K562 (cell line): ENCODE results near the gene TYW5. TPM values are rescaled to one million over a fixed set of nuclear protein-coding genes. Genes with fewer than 3 reads are reported as not detected.

Experiments used
- ATAC-seq: fragments of 200-7000 bp; cut with Tn5 transposase; 3 replicates; pipeline ENCODE4 v1.9.1; 2020; ENCODE audit warnings: moderate library complexity
- BruUV-seq: library from RNA; stranded (reverse); fragments of 400-500 nt; replicated peaks from 2 replicates; lab custom pipeline; 2021; lab: Mats Ljungman, UMichigan
- CTCF ChIA-PET: fragments of 300-600 bp; formaldehyde crosslinking; extraction: SDS; loops from one replicate; lab custom pipeline; 2021; ENCODE audit warnings: low intra/inter-chr PET ratio; lab: Yijun Ruan, JAX
- POLR2A ChIA-PET: fragments of 300-600, 350-650 bp; sonication (Branson Sonifier 250); formaldehyde crosslinking; extraction: SDS; loops from one replicate; lab custom pipeline; 2021; ENCODE audit warnings: antibody characterized with exemption, inconsistent platforms; lab: Yijun Ruan, JAX
- DNase-seq, 4 experiments: peaks; one replicate each; pipeline versions ENCODE4 v3.0.0 to v3.0.0-alpha.2; 2011 to 2018; ENCODE audit warnings: low spot score in 3 of 4, mixed read lengths in 3 of 4; ENCODE audit errors: extremely low read depth in 1 of 4
- FAIRE-seq: peaks from 2 replicates; lab custom pipeline; 2011; peaks lifted over from hg19 to GRCh38; lab: Jason Lieb, UNC
- H2AFZ ChIP-seq: 2 replicates; pipeline ENCODE4 v1.6.0; 2011; ENCODE audit warnings: low read depth, low read length, control low read depth, inconsistent platforms
- H3K27ac ChIP-seq: fragments of 200-600 bp; 3 replicates; pipeline ENCODE4 v1.8.0; 2011; ENCODE audit warnings: low read depth, mild to moderate bottlenecking, control low read depth, inconsistent platforms, low read length, moderate library complexity, mixed read lengths; ENCODE audit errors: extremely low read depth
- H3K27me3 ChIP-seq, 2 experiments: fragments of 300-600 bp in 1 of 2; 2 replicates in 1 of 2; 3 replicates in 1 of 2; pipeline versions ENCODE4 v1.6.0 to v1.8.0; 2011; ENCODE audit warnings: inconsistent platforms in 2 of 2, low read length in 2 of 2, mild to moderate bottlenecking in 1 of 2, mixed read lengths in 1 of 2, moderate library complexity in 1 of 2; ENCODE audit not compliant: control insufficient read depth in 2 of 2, insufficient read depth in 2 of 2
- H3K36me3 ChIP-seq: fragments of 300-600 bp; 3 replicates; pipeline ENCODE4 v1.8.0; 2011; ENCODE audit warnings: mild to moderate bottlenecking, low read length, inconsistent platforms; ENCODE audit not compliant: control insufficient read depth, insufficient read depth
- H3K4me1 ChIP-seq, 2 experiments: fragments of 200-600 bp in 1 of 2; replicated peaks in 1 of 2; 2 replicates in 1 of 2; 3 replicates in 1 of 2; pipeline versions ENCODE4 v1.5.1 to v1.8.0; 2011; ENCODE audit warnings: inconsistent platforms in 2 of 2, low read length in 2 of 2, mild to moderate bottlenecking in 1 of 2, mixed read lengths in 1 of 2, moderate library complexity in 1 of 2; ENCODE audit not compliant: control insufficient read depth in 2 of 2, insufficient read depth in 2 of 2
- H3K4me2 ChIP-seq: 2 replicates; pipeline ENCODE4 v1.6.1; 2011; ENCODE audit warnings: low read length, control low read depth, inconsistent platforms, mixed read lengths; ENCODE audit not compliant: insufficient read depth
- H3K4me3 ChIP-seq: fragments of 200-600 bp; sonication (generic), shearing (Covaris generic); 2 replicates; pipeline ENCODE4 v1.5.1; 2016; ENCODE audit warnings: control low read depth, inconsistent platforms
- H3K79me2 ChIP-seq: fragments of 200-600 bp; 3 replicates; pipeline ENCODE4 v1.8.0; 2011; ENCODE audit warnings: low read length, inconsistent platforms; ENCODE audit not compliant: control insufficient read depth, insufficient read depth
- H3K9ac ChIP-seq, 2 experiments: 2 replicates each; pipeline versions ENCODE4 v1.6.0 to v1.6.1; 2011; ENCODE audit warnings: low read depth in 2 of 2, low read length in 2 of 2, control low read depth in 1 of 2, inconsistent platforms in 1 of 2, mild to moderate bottlenecking in 1 of 2, mixed read lengths in 1 of 2; ENCODE audit not compliant: insufficient read depth in 1 of 2
- H3K9me1 ChIP-seq: one replicate; pipeline ENCODE4 v1.6.0; 2011; ENCODE audit warnings: inconsistent platforms, mild to moderate bottlenecking, low read length, moderate library complexity; ENCODE audit not compliant: control insufficient read depth, insufficient read depth
- H3K9me3 ChIP-seq: replicated peaks from 2 replicates; pipeline ENCODE4 v1.5.1; 2011; ENCODE audit warnings: low read depth, low read length, inconsistent platforms; ENCODE audit not compliant: control insufficient read depth, insufficient read depth
- H4K20me1 ChIP-seq: replicated peaks from 2 replicates; pipeline ENCODE4 v1.6.1; 2011; ENCODE audit warnings: low read length, inconsistent platforms, mixed read lengths; ENCODE audit not compliant: control insufficient read depth, insufficient read depth
- E2F3 ChIP-seq: fragments of 250-450 bp; sonication (Bioruptor Pico); IDR thresholded peaks from 2 replicates; pipeline ENCODE4 v1.4.0; 2020; ENCODE audit warnings: mild to moderate bottlenecking
- EHMT2 ChIP-seq: fragments of 450-650 bp; IDR thresholded peaks from 2 replicates; pipeline ENCODE4 v1.6.1; 2018; ENCODE audit warnings: antibody characterized with exemption
- JUND ChIP-seq, 2 experiments: IDR thresholded peaks; 2 replicates in 1 of 2; 3 replicates in 1 of 2; pipeline ENCODE4 v1.6.1; 2011; ENCODE audit warnings: borderline replicate concordance in 2 of 2, low read depth in 2 of 2, low read length in 2 of 2, improper control_type of control experiment in 1 of 2, missing biosample characterization in 1 of 2, missing genetic modification characterization in 1 of 2, missing genetic modification reagents in 1 of 2
- MAX ChIP-seq: sonication (generic); formaldehyde crosslinking; IDR thresholded peaks from 2 replicates; pipeline ENCODE4 v1.9.0; 2022; ENCODE audit warnings: mild to moderate bottlenecking, missing genetic modification reagents
- MEIS2 ChIP-seq: fragments of 450-650 bp; IDR thresholded peaks from 2 replicates; pipeline ENCODE4 v1.6.1; 2014; ENCODE audit warnings: mild to moderate bottlenecking; ENCODE audit not compliant: partially characterized antibody
- MLLT1 ChIP-seq, 2 experiments: fragments of 450-650 bp; IDR thresholded peaks; 2 replicates each; pipeline ENCODE4 v1.6.1; 2016
- NR0B1 ChIP-seq: fragments of 450-650 bp; IDR thresholded peaks from one replicate; pipeline ENCODE4 v1.6.1; 2018; ENCODE audit warnings: mild to moderate bottlenecking, moderate library complexity; ENCODE audit not compliant: partially characterized antibody
- PCBP1 ChIP-seq: fragments of 200-400 bp; formaldehyde crosslinking; IDR thresholded peaks from 2 replicates; pipeline ENCODE4 v1.6.1; 2018; ENCODE audit warnings: mild to moderate bottlenecking, low read depth, low read length; ENCODE audit not compliant: poor library complexity, severe bottlenecking
- PTBP1 ChIP-seq: fragments of 200-400 bp; formaldehyde crosslinking; IDR thresholded peaks from 2 replicates; pipeline ENCODE4 v1.6.1; 2017; ENCODE audit warnings: low read depth, low read length
- SMAD3 ChIP-seq: fragments of 450-650 bp; formaldehyde crosslinking; conservative IDR thresholded peaks from 2 replicates; pipeline ENCODE4 v1.4.0; 2020; ENCODE audit warnings: mild to moderate bottlenecking
- SNIP1 ChIP-seq: fragments of 450-650 bp; IDR thresholded peaks from 2 replicates; pipeline ENCODE4 v1.7.1; 2017; ENCODE audit warnings: low read depth, mild to moderate bottlenecking
- ZNF253 ChIP-seq: fragments of 250-450 bp; sonication (Bioruptor Pico); conservative IDR thresholded peaks from 2 replicates; pipeline ENCODE4 v1.6.1; 2021; ENCODE audit warnings: mild to moderate bottlenecking
- ZNF57 ChIP-seq: fragments of 450-650 bp; formaldehyde crosslinking; IDR thresholded peaks from 2 replicates; pipeline ENCODE4 v1.4.0; 2020; ENCODE audit warnings: mild to moderate bottlenecking, moderate library complexity
- ZNF699 ChIP-seq: fragments of 250-450 bp; sonication (Bioruptor Pico); IDR thresholded peaks from 2 replicates; pipeline ENCODE4 v1.8.0; 2021; ENCODE audit warnings: mild to moderate bottlenecking, moderate library complexity; ENCODE audit not compliant: insufficient replicate concordance
- WGBS: fragments of 100-300 bp; shearing (Covaris generic); methylation state at CpG from one replicate; pipeline ENCODE4 v1.1.6; 2016; ENCODE audit warnings: low coverage, mixed read lengths; ENCODE audit not compliant: insufficient coverage; ENCODE audit errors: missing lambda C conversion rate; 5-methylcytosine and 5-hydroxymethylcytosine counted together
- in situ Hi-C: fragments of 300-500 bp; cut with MboI; formaldehyde crosslinking; loops from 4 replicates; pipeline ENCODE4 v1.15.0; 2018; ENCODE audit warnings: inconsistent platforms, mixed read lengths
- intact Hi-C: fragments of 100-400 bp; cut with micrococcal nuclease; formaldehyde crosslinking; loops from 2 replicates; pipeline ENCODE4 v1.14.2; 2022
- polyA plus RNA-seq, 8 experiments: library from polyadenylated mRNA; depleted of rRNA in 4 of 8; stranded (reverse) in 5 of 8; unstranded in 3 of 8; fragments of >200 nt; fragmentation: Nextera tagmentation in 2 of 8; fragmentation: Illumina TruSeq in 1 of 8; extraction: Ambion mirVana in 2 of 8; extraction: Trizol in 1 of 8; gene quantifications; 2 replicates each; pipeline versions ENCODE4 v1.2.1 to v1.2.3, GENCODE V29; 2011 to 2014; ENCODE audit warnings: inconsistent platforms in 1 of 8, missing spikeins in 1 of 8
- total RNA-seq, 7 experiments: library from RNA; depleted of rRNA in 6 of 7; stranded (reverse); fragments of >200 nt in 6 of 7; fragmentation: Illumina TruSeq in 2 of 7; extraction: Trizol in 2 of 7; gene quantifications; 2 replicates each; pipeline versions ENCODE4 v1.2.1 to v1.2.3, GENCODE V29; 2011 to 2021; ENCODE audit warnings: low replicate concordance in 1 of 7

TYW5 gene
- total and polyA plus RNA-seq, 9 of the 15 experiments (the other 6 are each of a cell fraction or from before 2014, with no cell fraction given), result 3.6 to 7.7 (median 4.6) TPM

GRCh38 chr2:199994371-199994770 is 39.1 kb upstream of the TYW5 start:
- Histone ChIP-seq H3K9me3 (no peaks in the 10 kb centered on the region), H3K36me3 (no peaks in the 10 kb centered on the region), H3K79me2 (no peaks in the 10 kb centered on the region), H3K9ac (no peak overlapping the region), H3K4me2 (no peak overlapping the region), H4K20me1 (no peaks in the 10 kb centered on the region), H3K4me1 (no peaks in the 10 kb centered on the region), H3K9me1 (no peaks in the 10 kb centered on the region), H3K27me3 (no peaks in the 10 kb centered on the region), H3K4me3 (no peak overlapping the region), H3K27ac (no peak overlapping the region), H2AFZ (no peak overlapping the region)
- WGBS, result 35% methylated on average over 3 of the region's 3 CpGs
- ATAC-seq, result no peak
- TF ChIP-seq ZNF57 (CRISPR knock-in tag) (no peak), SNIP1 (no peak), MAX (no peak)
- ChIA-PET CTCF (no interaction called here), POLR2A (interaction anchor here (0.7 to 0.8 kb wide), 2 partner anchors 149 to 633 kb away, joined by 3 to 4 read pairs; no protein-coding TSS in a partner anchor)
- in situ Hi-C loops (no loop called here), intact Hi-C loops (no loop called here)
- BruUV-seq, result no TSS peak
- DNase-seq, result no peak
- FAIRE-seq, result no peak

GRCh38 chr2:199992296-199992695 is 37.0 kb upstream of the TYW5 start:
- intact Hi-C loops, result no loop called here
- BruUV-seq, result no TSS peak
- peaks cover 0 to 8% of the 10 kb centered on the region in 2 experiments; a peak in 2 of 5 replicates for H3K4me1 ChIP-seq
- H3K79me2 ChIP-seq, result no peaks in the 10 kb centered on the region
- H3K4me3 ChIP-seq, result no peak overlapping the region
- CTCF ChIA-PET, result no interaction called here
- WGBS, result 46% methylated on average over 3 of the region's 3 CpGs
- H3K27ac ChIP-seq, result no peak overlapping the region
- POLR2A ChIA-PET, result no interaction called here
- H3K27me3 ChIP-seq, result no peaks in the 10 kb centered on the region
- H4K20me1 ChIP-seq, result no peaks in the 10 kb centered on the region; the same call in 1 of the 2 replicates
- ATAC-seq, result no peak
- H3K9ac ChIP-seq, result no peak overlapping the region
- no peak overlapping the region for H2AFZ ChIP-seq
- DNase-seq, result no peak
- no peaks in the 10 kb centered on the region for H3K36me3 ChIP-seq
- no peak for FAIRE-seq
- in situ Hi-C loops, result no loop called here
- no peaks in the 10 kb centered on the region for H3K9me1 ChIP-seq
- H3K9me3 ChIP-seq, result no peaks in the 10 kb centered on the region
- H3K4me2 ChIP-seq, result no peak overlapping the region
- TF ChIP-seq PTBP1, result no peak
- TF ChIP-seq PCBP1, result no peak
- no peak for TF ChIP-seq MEIS2
- TF ChIP-seq MLLT1 (IDR thresholded peaks at IDR 0.05), result no peak
- no peak for TF ChIP-seq E2F3 (CRISPR knock-in tag)
- TF ChIP-seq JUND (IDR thresholded peaks at IDR 0.05; ENCODE audit: borderline replicate concordance, low read depth, low read length), result no peak
- TF ChIP-seq JUND (tag; IDR thresholded peaks at IDR 0.05; ENCODE audit: borderline replicate concordance, low read depth, low read length), result no peak
- no peak for TF ChIP-seq NR0B1
- no peak for TF ChIP-seq EHMT2
- no peak for TF ChIP-seq SMAD3 (CRISPR knock-in tag)
- no peak for TF ChIP-seq ZNF699 (CRISPR knock-in tag)
- no peak for TF ChIP-seq ZNF253
